NB4 (cell line): ENCODE results near the gene EXD3.
A peak's percentile ranks its signal among the peaks of the same experiment; 100 is the strongest.

Source experiments
- DNase-seq: peaks from one replicate; pipeline ENCODE4 v3.0.0; 2010; ENCODE audit warnings: low read depth
- H3K4me3 ChIP-seq: one replicate; pipeline ENCODE4 v1.5.1; 2011; ENCODE audit warnings: mild to moderate bottlenecking, low read depth, low read length, moderate library complexity
- MYC ChIP-seq: IDR thresholded peaks from 2 replicates; pipeline ENCODE4 v1.6.1; 2011; ENCODE audit warnings: low read depth, low read length
- POLR2A ChIP-seq: IDR thresholded peaks from 2 replicates; pipeline ENCODE4 v1.6.1; 2011; ENCODE audit warnings: mild to moderate bottlenecking; ENCODE audit not compliant: insufficient read length; ENCODE audit errors: extremely low read depth
- TF ChIP-seq, protein P1 (sequence below): IDR thresholded peaks from 2 replicates; pipeline ENCODE4 v1.6.1; 2011; ENCODE audit warnings: low read depth, low read length
- TF ChIP-seq, protein P2 (sequence below): IDR thresholded peaks from one replicate; pipeline ENCODE4 v1.5.1; 2012; ENCODE audit warnings: low read depth, low read length

The EXD3 gene

GRCh38 chr9:137308057-137308619, 114.8 kb downstream of the EXD3 start:
- no peak for DNase-seq
- no peak for TF ChIP-seq POLR2A
- TF ChIP-seq, protein P1, sequence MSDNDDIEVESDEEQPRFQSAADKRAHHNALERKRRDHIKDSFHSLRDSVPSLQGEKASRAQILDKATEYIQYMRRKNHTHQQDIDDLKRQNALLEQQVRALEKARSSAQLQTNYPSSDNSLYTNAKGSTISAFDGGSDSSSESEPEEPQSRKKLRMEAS, result no peak
- TF ChIP-seq MYC, result no peak
- TF ChIP-seq, protein P2, sequence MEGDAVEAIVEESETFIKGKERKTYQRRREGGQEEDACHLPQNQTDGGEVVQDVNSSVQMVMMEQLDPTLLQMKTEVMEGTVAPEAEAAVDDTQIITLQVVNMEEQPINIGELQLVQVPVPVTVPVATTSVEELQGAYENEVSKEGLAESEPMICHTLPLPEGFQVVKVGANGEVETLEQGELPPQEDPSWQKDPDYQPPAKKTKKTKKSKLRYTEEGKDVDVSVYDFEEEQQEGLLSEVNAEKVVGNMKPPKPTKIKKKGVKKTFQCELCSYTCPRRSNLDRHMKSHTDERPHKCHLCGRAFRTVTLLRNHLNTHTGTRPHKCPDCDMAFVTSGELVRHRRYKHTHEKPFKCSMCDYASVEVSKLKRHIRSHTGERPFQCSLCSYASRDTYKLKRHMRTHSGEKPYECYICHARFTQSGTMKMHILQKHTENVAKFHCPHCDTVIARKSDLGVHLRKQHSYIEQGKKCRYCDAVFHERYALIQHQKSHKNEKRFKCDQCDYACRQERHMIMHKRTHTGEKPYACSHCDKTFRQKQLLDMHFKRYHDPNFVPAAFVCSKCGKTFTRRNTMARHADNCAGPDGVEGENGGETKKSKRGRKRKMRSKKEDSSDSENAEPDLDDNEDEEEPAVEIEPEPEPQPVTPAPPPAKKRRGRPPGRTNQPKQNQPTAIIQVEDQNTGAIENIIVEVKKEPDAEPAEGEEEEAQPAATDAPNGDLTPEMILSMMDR, result no peak
- no peak overlapping the region for H3K4me3 ChIP-seq

- no peak overlapping the region for H3K4me3 ChIP-seq
- peak; percentile 64 for DNase-seq
- TF ChIP-seq, protein P2, result no peak
- TF ChIP-seq, protein P1, result no peak
- TF ChIP-seq POLR2A, result no peak
- TF ChIP-seq MYC, result no peak
These were observed 115.5 kb downstream of the EXD3 start for GRCh38 chr9:137307255-137308056.

DNA sequence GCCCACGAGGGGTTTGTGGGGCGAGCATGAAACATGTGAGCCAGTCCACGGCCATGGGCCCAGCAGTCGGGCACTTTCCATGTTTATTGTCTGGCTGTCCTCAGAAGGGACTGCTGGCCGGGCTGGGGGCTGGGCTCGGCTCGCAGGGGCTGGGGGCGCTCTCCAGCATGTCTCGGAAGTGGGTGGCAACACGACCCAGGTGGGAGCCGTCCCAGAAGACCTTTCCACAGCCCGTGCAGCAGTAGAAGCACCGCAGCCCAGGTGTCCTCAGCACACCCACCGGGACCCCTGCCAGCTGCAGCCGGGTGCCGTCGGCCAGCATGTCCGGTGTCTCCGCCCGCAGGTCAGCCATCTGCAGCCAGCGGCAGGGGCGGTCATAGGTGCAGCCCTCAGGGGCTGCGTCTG, 116.1 kb downstream of the EXD3 start:
- DNase-seq, result no peak
- H3K4me3 ChIP-seq, result no peak overlapping the region
- TF ChIP-seq, protein P1, result no peak
- TF ChIP-seq POLR2A (no peak), MYC (no peak)
- TF ChIP-seq, protein P2, result no peak

DNA sequence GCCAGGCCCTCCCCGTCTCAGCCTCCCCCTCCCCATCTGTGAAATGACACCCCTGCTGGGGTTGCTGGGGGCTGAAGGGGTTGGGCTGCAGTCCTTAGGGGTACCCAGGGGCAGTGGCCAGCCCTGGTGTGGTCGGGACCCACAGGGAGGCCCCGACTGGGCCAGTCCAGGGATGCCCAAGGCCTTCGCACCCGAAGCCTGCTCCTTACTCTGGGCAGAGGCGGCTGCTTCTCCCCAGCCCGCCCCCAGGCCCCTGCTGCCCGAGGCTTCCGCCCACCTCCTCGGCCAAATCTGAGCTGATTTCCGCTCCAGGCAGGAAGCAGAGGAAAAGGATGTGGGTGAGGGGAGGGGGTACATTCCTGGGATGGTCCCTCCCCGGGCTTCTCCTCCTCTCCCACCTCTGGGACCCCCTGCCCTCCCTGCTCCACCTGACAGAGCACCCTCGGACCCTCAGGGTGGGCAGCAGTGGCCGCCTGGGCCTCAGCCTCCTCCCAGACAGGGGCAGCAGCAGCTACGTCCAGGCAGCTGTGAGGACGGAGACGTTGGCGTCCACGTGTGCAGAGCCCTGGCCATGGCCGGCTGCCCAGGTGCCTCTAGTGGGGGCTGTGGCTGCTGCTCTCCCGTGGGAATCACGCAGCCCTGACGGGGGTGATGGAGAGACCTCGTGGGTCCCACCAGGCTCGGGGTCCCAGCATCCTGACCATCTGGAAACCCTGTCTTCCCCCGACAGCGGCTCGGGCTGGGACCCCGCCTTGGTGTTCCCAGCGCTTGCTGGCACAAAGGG, 116.7 kb downstream of the EXD3 start:
- no peak for DNase-seq
- H3K4me3 ChIP-seq, result no peak overlapping the region
- TF ChIP-seq POLR2A, result no peak
- TF ChIP-seq, protein P1, result no peak
- TF ChIP-seq, protein P2, result no peak
- no peak for TF ChIP-seq MYC

- no peak overlapping the region for H3K4me3 ChIP-seq
- no peak for DNase-seq
These were observed 117.2 kb downstream of the EXD3 start for GRCh38 chr9:137305798-137306065.

More at GRCh38 chr9:137305798-137306065, 117.2 kb downstream of the EXD3 start:
- TF ChIP-seq POLR2A (no peak), MYC (no peak)
- TF ChIP-seq, protein P2, result no peak
- TF ChIP-seq, protein P1, result no peak
